Measurements from ENCODE around the gene SPCS2.

DNA sequence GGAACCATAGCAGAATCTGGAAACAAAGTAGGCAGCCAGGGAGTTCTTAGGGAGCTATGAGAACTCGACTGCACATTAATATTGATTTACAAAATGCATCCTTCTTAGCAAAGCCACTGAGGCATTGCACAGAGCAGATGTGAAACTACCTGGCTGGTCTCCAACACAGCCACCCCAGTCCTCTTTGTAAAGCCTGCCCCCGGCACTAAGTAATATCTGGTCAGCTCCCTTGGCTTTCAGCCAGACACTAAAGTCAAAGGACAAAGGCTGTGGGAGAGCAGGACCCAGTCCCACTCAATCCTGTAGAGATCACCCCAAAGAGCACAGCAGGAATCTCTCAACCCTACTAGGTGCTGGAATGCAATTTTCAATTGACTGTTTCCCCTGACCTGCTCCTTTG, 13.0 kb upstream of the SPCS2 start:
- TF ChIP-seq ZBTB7A (IDR thresholded peaks at IDR 0.05; ENCODE audit: low read depth) (no peak), EP300 (IDR thresholded peaks at IDR 0.05; ENCODE audit: borderline replicate concordance) (no peak), RAD21 (IDR thresholded peaks at IDR 0.05; ENCODE audit: low read depth) (no peak), TAF1 (IDR thresholded peaks at IDR 0.05; ENCODE audit: low read depth) (no peak), YY1 (IDR thresholded peaks at IDR 0.05; ENCODE audit: low read depth) (no peak), CREB1 (IDR thresholded peaks at IDR 0.05; ENCODE audit: low read depth) (no peak)
- TF ChIP-seq, protein P1, sequence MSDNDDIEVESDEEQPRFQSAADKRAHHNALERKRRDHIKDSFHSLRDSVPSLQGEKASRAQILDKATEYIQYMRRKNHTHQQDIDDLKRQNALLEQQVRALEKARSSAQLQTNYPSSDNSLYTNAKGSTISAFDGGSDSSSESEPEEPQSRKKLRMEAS (IDR thresholded peaks at IDR 0.05) = no peak
- TF ChIP-seq, protein P2, sequence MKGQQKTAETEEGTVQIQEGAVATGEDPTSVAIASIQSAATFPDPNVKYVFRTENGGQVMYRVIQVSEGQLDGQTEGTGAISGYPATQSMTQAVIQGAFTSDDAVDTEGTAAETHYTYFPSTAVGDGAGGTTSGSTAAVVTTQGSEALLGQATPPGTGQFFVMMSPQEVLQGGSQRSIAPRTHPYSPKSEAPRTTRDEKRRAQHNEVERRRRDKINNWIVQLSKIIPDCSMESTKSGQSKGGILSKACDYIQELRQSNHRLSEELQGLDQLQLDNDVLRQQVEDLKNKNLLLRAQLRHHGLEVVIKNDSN (IDR thresholded peaks at IDR 0.05) = no peak
